OCI-LY7 (cell line): ENCODE measurements around the gene LRRC9.

ENCODE experiments used
- CTCF ChIP-seq: fragments of 200-600 bp; sonication (generic); conservative IDR thresholded peaks from 2 replicates; pipeline ENCODE4 v1.5.1; 2014; ENCODE audit warnings: mild to moderate bottlenecking, antibody characterized with exemption, low read length, moderate library complexity, mixed read lengths
- EZH2phosphoT487 ChIP-seq: fragments of 200-600 bp; sonication (generic); IDR thresholded peaks from 2 replicates; pipeline ENCODE4 v1.6.1; 2018; ENCODE audit warnings: low read depth, borderline replicate concordance, mild to moderate bottlenecking, mixed run types, antibody characterized with exemption, low read length, moderate library complexity, mixed read lengths

GRCh38 chr14:59964251-59965007, 44.5 kb downstream of the LRRC9 start:
- TF ChIP-seq CTCF (no peak), EZH2phosphoT487 (no peak)
